RWPE1 (cell line): ENCODE measurements around the gene ZNF239.

Experiments used
- CTCF ChIA-PET: fragments of 350-600 bp; sonication (Branson Sonifier 250); formaldehyde crosslinking; extraction: SDS; loops from one replicate; lab custom pipeline; 2021; lab: Yijun Ruan, JAX
- POLR2A ChIA-PET: fragments of 400-600 bp; formaldehyde crosslinking; extraction: SDS; loops from one replicate; lab custom pipeline; 2020; ENCODE audit warnings: antibody characterized with exemption; ENCODE audit not compliant: low non-redundant PET; lab: Yijun Ruan, JAX
- DNase-seq: peaks from one replicate; pipeline ENCODE4 v3.0.0; 2012; ENCODE audit warnings: low spot score
- H3K27ac ChIP-seq: fragments of 450-650 bp; 2 replicates; pipeline ENCODE4 v1.5.1; 2017
- TF ChIP-seq, protein P1 (sequence below): fragments of 450-650 bp; conservative IDR thresholded peaks from 2 replicates; pipeline ENCODE4 v1.5.1; 2017; ENCODE audit warnings: low read depth, mild to moderate bottlenecking

The ZNF239 gene

DNA sequence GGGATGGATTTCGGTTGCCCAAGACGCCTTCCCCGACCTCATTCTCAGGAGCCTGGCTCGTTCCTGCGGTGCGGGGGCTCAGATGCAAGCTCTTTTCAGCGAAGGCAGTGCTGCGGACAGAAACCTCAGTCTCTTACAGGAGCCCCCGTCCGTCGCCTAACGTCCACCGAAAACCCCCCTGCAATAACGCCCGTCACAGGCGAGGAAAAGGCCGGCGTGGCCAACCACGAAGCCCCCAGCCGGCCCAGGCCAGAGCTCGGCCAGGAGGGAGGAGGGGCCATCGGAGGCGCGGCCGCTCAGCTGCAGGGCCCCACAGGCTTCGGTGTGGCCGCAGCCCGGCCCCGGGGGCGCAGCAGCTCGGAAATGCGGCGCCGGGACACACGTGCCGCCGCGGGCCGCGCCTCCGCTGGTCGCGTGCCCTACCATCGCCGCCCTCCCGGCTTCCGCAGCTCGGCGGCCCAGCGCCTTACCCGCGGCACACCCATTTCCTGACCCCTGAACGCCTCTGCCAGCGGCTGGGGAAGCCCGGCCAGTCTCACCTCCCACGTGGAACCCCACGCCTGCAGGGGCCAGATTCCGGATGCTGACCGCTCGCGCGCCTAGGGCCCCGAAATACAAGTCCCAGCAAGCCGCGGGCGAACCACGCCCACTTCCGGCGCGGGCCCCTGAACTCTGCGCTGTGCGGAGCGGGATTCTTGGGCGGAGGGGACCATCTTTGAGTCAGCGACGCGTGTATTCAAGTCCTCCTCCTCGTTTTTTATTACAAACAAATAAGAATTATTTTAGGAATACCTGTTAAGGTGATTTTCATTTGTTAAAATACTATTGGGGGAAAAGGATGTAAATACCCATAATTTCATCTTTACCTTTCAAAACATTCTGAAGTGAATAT lies at the start of gene ZNF239:
Gene ZNF239, minus strand, starts transcription at position 616 of the 892 bp plus-strand sequence. CDS start 16,537 bp downstream, outside the sequence.
- ChIA-PET CTCF (no interaction called here), POLR2A (no interaction called here)
- TF ChIP-seq, protein P1, sequence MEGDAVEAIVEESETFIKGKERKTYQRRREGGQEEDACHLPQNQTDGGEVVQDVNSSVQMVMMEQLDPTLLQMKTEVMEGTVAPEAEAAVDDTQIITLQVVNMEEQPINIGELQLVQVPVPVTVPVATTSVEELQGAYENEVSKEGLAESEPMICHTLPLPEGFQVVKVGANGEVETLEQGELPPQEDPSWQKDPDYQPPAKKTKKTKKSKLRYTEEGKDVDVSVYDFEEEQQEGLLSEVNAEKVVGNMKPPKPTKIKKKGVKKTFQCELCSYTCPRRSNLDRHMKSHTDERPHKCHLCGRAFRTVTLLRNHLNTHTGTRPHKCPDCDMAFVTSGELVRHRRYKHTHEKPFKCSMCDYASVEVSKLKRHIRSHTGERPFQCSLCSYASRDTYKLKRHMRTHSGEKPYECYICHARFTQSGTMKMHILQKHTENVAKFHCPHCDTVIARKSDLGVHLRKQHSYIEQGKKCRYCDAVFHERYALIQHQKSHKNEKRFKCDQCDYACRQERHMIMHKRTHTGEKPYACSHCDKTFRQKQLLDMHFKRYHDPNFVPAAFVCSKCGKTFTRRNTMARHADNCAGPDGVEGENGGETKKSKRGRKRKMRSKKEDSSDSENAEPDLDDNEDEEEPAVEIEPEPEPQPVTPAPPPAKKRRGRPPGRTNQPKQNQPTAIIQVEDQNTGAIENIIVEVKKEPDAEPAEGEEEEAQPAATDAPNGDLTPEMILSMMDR = no peak
- DNase-seq = peak; percentile 68
- peak within 1 kb of the TSS; percentile 40 for H3K27ac ChIP-seq

DNA sequence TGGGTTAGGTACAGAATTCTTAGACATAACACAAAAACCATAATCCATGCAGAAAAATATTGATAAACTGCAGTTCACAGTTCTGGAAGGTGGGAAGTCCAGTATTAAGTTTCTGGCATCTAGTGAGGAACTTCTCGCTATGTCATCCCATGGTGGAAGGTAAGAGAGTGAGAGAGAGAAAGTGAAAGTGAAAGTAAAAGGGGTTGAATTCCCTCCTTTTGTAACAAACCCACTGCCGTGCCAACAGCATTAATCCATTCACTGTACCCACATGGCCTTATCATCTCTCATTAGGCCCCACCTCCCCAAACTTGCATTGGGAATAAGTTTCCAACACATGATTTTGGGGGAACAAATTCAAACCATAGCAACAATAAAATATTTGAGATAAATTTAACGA lies 48.9 kb upstream of the ZNF239 start:
- ChIA-PET POLR2A (no interaction called here), CTCF (no interaction called here)
- no peak for DNase-seq
- no peak overlapping the region for H3K27ac ChIP-seq
- TF ChIP-seq, protein P1 = no peak

DNA sequence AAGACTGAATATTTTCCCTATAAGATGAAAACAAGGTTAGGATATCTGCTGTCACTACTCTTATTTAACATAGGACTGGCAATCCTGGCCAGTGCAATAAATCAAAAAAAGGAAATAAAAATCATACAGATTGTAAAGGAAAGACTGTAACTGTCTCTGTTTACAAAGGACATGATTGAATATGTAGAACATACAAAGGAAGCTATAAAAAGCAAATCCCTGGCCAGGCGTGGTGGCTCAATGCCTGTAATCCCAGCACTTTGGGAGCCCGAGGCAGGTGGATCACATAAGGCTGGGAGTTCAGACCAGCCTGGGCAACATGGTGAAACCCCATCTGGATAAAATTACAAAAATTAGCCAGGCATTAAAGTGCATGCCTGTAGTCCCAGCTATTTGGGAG lies 47.6 kb upstream of the ZNF239 start:
- POLR2A ChIA-PET = no interaction called here
- H3K27ac ChIP-seq = no peak overlapping the region
- DNase-seq = no peak
- TF ChIP-seq, protein P1 = no peak
- CTCF ChIA-PET = no interaction called here

DNA sequence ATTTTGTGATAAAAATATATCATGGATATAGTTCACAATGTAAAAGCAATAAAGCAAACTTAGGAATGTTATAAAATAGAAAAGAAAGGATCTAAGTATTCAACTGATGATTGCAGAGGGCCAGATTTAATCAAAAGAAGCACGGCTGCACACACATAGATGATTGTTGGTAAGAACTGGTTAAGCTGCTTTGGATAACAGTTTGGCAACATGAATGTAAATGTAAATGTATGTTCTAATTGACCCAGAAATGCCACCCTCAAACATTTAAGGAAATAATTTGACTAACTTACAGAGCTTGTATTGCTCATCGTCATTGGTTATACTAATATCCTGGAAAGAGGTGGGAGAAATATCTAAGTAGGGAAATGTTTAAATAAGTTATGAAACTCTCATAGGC lies 45.0 kb upstream of the ZNF239 start:
- POLR2A ChIA-PET = no interaction called here

DNA sequence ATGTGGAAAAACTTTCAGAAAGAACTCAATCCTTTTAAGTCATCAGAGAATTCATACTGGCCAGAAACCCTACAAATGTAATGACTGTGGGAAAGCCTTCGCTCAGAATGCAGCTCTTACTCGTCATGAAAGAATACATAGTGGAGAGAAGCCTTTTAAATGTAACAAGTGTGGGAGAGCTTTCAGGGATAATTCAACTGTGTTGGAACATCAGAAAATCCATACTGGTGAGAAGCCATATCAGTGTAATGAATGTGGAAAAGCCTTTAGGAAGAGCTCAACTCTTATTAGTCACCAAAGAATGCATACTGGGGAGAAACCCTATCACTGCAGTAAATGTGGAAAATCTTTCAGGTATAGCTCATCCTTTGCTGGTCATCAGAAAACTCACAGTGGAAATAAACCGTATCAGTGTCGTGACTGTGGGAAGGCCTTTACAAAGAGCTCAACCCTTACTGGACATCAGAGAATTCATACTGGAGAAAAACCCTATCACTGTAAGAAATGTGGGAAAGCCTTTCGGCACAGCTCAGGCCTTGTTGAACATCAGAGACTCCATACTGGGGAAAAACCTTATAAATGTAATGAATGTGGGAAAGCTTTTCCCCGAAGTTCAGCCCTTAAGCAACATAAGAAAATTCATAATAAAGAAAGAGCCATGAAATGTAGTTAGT lies 42.4 kb upstream of the ZNF239 start:
- POLR2A ChIA-PET = no interaction called here
- no peak overlapping the region for H3K27ac ChIP-seq
- TF ChIP-seq, protein P1 = no peak
- no peak for DNase-seq
- CTCF ChIA-PET = no interaction called here

More for the DNA sequence above, 45.0 kb upstream of the ZNF239 start:
- DNase-seq = no peak
- CTCF ChIA-PET = no interaction called here
- TF ChIP-seq, protein P1 = no peak
- H3K27ac ChIP-seq = no peak overlapping the region

DNA sequence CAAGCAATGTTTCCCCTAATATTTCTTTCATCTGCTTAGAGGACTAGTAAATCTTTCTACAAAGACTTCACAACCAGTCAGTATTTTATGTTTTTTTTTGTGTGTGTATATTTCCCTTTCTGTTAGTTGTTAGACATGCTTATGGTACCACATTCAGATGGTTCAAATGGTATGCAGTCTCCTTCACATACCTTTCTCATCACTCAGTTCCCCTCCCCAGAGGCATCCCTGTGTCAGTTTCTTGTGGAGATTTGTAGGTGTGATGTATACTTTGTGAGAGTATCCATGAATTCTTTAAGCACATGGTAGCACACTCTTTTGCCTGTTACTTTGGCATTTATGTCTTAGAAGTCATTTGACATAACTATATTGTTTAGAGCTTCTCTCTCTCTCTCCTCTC lies 36.2 kb upstream of the ZNF239 start:
- ChIA-PET POLR2A (no interaction called here), CTCF (no interaction called here)
- no peak for DNase-seq
- H3K27ac ChIP-seq = no peak overlapping the region
- TF ChIP-seq, protein P1 = no peak
